Stimulated activated CD8-positive, alpha-beta memory T cell treated with anti-CD3 and anti-CD28 coated beads, Interleukin-12 subunit alpha, Interleukin-12 subunit beta, amount 100 ng/mL, for 24 hours (primary cell): ENCODE measurements around the gene SEMA3D.

ENCODE experiments used
- DNase-seq: peaks from one replicate; pipeline ENCODE4 v3.0.0-alpha.2; 2020; ENCODE audit errors: extremely low read depth

SEMA3D gene

DNA sequence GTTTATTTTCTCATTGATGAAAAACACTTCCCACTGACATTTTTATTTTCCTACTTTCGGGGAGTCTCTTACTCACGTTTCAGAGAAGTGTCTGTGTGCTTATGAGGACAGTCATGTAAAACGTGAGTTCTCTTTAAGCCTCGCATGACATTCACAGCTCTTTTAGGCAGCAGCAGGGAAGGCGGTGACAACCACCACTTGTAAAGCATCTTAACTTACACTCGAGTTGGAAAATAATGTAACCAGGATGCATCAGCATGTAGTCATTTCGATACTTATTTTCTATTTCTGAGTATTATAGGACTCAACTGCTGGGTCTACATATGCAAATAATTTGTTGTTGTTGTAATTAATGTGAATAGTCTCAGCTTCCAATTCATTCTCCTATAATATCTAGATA lies 153.6 kb downstream of the SEMA3D start:
- DNase-seq: no peak

DNA sequence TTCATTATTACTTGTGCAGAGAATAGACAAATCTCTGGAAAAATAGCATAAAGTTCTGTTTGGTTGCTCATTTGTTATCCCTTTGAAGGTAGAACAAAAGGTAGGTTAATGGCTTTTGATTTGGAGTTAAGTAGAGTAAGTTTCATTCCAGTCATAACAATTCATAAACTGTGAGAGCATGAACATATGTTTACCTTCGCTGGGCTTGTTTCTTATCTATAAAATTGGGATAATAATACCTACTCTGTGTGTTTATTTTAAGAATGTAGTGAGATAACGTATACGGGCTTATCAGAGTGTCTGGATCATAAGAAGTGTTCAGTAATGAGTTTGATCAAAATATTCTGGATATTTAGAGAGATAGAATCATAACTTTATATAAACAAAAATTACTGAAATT lies 155.4 kb downstream of the SEMA3D start:
- no peak for DNase-seq

DNA sequence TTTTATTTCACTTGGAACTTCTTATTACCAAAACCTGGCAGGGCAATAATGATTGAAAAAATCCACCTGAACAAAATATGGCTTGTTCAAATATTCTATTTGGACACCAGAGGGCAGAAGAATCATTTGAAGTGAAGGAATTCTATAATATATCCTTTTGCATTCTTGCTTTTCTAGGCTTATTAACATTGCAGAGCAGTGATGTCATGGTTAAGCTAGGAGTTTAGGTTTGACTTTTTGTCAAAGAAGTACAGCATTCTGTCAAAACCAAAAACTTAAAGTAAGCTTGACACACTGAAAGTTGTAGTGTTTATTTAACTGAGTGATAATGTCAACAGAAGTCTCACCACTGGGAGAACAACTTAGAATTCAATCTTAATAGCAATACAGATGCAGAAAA lies 156.0 kb downstream of the SEMA3D start:
- DNase-seq: no peak

DNA sequence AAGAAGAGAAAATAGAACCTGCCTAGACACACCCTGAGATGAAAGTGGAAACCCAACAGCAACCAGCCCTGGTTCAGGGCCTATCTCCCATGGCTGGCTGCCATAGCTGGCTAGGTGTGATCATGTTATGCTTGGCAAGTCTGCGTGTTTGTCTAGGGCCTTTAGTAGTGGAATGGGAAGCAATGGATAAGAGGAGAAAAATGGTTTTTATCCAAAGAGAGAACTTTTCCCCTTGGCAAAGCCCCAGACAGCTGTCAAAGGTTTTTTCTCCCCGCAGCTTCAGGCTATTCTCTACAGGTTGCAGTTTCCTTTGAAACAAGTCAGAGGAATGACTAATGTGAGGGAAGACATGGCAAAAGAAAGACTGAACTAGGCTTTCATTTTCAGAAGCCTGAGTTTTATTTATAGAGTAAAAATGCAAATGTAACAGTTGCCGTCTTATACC lies 161.5 kb downstream of the SEMA3D start:
- DNase-seq: no peak

DNA sequence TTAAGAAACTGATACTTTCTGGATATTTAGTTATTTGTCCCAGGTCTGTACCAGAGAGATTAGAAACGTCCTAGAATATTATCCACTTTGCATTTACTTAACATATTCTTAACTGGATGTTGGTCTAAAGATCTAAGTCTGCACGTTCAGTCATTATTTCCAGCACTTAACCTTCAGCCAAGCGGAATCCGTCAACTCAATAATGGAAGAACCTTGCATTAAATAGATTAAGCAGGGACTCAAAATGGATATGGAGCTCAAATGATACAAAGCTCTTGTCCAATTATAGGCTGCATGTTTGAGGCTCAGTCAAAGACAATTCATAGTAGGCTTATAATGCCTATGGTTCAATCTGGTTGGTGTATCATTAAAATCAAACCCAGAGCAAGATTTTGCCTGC lies 162.9 kb downstream of the SEMA3D start:
- no peak for DNase-seq

DNA sequence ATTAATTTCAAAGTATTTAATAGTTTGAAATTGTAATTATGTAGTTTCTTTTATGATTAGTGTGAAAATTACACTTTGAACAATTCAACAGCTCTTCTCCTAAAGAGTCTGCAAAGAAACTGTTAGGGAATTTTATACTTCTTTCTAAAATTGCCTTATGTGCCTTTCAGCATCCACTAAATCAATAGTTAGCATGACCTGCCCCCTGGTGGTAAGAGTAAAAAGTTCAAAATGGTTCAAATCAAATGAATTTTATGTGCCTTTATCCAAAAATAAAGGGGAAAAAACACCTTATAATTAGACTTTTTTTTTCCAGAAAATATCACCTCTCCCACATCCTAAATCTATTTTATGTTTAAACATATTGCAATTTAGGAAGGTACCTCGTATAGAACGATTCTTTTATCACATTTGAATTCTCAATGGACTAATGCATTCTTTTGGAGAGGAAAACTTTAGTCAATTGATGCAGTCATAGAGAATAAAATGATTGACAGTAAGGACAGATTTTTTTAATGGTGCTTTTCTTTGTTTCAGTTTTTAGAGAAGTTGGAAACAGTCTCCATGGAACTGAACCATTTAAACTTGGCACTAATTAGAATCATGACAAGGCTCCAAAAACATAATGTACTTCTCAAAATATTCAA lies 163.7 kb downstream of the SEMA3D start:
- no peak for DNase-seq

DNA sequence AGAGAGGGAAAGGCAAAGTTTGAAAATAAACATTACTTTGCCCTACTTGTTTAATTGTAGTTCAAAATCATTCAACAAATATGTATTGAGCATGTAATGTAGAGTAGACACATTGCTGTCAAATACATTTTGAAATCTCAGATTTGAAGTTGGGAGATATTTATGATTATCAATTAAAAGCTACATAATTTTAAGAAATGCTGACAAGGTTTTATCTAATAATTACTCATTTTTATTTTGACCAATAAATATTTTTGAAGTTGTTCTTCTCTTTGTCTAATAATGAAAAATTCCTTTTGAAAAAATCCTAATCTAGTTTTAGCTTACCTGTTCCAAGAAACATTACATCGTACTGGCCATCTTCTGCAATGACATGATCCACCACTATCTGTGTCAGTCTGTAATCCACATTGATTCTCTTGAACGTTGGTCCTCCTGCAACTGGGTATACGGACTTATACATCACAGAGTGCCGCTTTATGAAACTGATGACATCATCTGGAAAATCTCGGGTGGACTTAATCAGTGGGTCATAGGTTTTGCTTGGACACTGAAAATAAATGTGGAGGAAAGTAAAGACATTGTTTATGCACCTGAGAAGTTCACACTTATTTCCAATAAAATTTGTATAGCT lies 164.7 kb downstream of the SEMA3D start:
- DNase-seq: no peak

DNA sequence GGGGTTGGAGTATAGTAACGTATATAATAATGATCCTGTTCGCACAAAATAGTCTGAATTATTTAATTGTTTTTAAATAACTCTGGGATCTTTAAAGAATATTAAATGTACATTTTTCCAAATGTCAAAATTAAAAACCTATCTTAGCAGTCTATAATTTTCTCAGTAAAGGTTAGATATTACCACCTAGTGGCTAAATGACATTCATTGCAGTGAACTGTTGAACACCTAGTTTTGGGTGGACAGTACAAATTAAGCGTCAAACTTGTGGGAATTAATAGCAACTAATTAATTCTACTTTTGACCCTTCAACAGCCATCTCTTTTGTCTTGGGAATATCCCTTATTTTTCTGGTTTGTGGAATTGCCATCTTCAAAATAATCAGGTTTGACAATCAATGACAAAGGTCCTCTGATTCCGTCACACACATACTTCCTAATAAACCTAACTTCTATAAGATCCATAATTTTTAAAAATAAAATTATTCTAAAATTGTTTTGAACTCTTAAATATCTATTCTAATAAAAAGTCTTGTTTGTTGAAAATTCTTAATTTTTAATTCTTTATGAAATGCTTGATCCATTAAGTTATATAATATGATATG lies 165.7 kb downstream of the SEMA3D start:
- no peak for DNase-seq

DNA sequence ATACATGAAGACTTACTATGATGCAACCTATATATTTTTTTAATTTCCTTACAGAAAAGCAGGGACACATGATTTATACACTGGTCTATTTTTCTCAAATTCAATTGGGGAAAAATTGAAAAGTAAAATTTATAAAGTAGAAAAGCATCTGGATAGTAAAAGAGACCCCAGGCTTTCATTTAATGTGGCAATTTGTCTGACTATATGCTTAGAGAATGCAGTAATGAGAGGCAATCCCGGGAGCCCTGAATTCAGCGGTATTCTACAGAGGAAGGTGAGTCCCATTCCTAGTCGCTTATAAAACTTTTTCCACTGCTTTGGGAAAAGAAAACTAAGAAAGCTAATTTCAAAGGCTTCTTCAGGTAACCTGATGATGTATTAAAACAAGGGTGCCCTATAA lies 167.1 kb downstream of the SEMA3D start:
- DNase-seq: no peak

DNA sequence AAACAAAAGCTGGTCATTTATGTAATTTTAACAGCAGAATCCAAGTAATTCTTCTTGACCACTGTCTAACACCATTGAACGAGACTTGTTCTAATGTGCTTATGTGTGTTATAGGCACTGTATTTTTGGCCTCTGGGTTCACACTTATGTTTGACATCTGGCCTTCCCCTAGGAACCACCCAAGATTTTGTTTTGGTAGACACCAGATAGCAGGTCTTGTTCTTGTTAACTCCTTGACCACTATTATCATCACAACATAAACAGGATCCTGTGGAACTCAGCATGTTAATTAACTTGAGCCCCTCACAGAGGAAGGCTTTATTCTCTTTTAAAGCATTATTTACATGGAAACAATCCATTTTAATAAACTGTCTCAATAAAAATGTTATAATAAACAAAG lies 167.7 kb downstream of the SEMA3D start:
- DNase-seq: no peak

DNA sequence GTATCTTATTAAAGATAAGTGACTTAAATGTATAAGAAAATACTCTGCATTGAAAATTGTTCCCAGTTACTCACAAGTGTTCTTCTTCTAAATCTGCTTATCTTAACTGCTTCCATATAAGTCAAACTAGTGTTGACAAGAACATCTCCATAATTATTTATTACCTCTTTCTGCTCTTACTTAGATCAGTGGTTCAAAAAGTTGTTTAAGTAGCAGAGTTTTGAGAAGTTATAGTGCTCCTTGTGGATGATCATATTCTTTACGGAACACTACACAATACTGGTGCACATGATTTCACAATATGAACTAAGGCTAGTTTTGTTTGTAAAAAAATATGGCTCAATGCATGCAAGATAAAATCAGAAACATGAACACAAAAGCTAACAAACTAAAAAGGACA lies 168.4 kb downstream of the SEMA3D start:
- DNase-seq: no peak

DNA sequence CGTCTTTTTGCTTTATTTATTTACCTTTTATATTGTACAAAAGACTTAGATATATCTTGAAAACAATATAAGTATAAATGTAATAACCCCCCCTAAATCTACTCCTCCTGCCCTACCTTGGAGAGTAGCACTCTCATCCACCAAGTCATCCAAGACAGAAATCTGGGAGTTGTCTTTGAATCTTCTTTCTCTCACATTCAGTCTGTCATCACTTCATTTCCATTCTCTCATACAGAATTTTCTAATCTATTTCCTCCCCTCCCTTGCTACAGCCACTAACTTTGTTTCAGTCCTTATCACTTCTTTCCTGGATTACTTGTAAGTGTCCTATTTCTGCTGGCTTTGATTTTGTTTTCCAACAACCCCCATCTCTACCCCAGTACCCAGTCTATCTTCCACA lies 170.6 kb downstream of the SEMA3D start:
- DNase-seq: no peak

DNA sequence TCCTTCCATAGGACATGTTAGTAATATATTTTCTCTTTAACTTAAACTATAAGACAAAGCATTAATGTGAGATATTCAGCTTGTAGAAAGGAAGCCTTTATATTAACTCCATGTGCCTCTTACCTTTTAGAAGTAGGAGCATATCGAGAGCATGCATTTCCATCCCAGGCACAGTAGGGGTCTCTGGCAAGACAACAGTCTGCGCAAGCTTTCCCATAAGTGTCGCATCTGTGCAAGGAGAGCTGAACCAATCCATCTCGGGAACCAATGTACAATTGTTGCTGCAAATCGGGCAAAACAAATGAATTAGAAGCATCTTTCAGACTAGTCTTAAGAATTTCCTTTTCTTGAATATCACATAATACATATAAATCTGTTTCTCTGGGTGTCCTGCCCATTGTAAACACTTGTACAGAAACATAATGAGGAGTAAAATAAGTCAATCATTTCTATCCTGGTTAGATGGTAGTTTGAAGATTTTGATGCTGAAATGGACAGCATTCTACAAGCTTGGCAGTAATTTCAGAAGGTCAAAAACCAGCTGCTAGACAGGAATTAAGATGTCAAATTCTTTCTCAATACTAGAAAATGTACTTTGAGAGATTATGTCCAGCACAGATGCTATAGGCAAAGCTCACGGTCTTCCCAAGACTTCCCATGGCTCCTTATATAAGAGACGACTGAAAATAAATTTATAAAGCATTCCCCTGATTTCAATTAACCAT lies 171.8 kb downstream of the SEMA3D start:
- DNase-seq: no peak

DNA sequence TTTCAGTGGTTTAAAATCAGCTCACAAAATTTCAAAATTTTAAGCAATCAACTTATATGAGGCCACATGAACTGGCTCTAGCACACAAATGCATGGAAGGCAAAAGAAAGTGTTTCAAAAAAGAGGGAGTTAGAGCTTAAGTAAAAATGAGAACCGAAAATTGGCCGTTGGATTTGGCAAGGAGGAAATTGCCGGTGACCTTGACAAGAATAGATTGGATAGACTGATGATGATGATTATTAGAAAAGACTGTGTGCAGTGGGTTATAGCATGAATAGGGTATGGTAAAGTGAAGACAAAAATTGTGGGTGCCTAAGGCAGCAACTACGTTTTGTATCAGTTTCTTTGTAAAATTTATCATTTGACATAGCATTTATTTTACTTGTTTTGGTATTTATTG lies 175.7 kb downstream of the SEMA3D start:
- DNase-seq: no peak

DNA sequence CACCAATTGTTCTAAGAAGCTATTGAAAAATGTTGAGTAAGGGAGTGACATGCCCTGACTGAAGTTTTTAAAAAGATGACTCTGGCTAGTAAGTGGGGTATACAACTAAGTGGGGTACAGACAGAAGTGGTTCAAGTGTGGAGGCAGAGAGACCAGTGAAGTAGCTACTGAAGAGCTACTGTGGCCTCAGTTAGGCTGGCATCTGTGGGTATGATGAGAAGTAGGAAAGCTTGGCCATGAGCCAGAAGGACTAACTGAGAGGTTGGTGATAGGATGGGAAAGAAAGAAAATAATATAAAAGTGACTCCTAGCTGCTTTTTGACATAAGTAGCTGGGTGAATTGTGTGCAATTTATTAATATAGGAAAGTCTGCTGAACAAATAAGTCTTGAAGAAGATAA lies 176.6 kb downstream of the SEMA3D start:
- DNase-seq: no peak

DNA sequence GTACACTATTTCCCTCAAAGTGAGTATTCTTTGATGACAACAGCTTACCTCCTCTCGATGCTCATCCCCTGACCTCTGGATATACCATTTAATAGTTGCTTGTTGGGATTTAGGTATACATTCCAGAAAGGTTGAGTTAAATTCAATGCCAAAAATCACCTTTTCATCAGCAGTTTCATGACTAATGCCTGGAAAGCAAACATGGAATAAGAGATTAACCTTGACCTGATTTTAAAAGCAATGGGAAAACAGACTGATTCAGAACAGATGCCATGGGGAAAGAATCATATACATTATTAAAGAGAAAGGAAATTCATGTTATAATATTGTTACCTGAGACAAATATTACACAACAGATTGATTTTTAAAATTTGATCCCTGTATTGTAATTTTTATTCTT lies 180.1 kb downstream of the SEMA3D start:
- no peak for DNase-seq

DNA sequence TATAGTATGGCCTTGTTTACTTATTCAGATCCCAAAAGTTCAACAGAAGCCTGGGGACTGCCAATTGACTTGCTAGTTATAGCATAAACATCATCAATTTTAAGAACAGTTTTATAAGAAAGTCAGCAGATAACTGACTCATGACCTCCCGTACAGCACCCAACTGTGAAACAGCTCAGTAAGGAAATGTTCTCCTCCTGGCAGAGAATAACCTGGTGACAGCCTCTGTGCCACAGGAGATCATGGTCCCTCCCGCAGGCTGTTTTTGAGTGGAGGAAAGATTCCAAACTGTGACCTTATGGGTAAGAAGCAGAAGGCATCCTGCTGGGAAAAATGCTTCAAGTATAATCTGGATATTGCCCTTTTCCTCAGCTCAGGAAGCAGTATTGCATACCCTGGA lies 182.5 kb downstream of the SEMA3D start:
- DNase-seq: no peak

DNA sequence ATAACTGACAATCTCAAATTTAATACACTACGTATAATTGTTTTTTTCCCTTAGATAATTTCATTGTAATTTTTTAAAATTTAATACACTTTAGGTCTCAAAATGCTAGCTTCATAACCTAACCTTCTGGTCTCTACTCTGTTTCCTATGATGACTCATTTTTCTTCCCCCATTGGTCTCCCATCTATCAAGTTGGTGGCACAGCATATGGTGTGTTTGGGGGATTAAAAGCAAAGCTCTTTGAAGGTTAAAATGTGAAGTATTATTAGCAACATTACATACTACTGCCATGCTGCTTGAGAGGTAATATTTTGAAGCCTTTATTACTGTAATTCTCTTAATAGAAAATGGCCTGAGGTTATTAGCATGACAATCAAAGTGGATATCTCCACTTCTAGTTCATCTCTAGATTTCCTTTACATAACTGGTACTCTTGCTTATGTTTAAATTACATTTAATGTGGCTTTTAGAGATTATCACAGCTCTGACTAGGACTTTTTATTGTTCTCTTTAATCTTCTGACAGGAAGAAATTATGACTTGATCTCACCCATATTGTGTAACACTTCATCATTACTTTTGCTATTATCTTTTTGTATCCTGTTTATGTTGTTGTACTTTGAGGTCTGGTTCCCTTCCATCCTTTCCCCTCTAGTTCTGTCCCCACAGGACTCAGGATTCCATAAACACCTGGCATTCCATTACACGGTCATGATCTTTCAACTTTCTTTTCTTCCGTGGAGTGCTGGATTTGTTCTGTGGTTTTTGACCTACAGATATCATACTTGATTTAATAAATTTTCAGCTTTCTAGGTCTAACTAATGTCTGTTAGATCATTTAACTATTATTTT lies 185.1 kb downstream of the SEMA3D start:
- no peak for DNase-seq

DNA sequence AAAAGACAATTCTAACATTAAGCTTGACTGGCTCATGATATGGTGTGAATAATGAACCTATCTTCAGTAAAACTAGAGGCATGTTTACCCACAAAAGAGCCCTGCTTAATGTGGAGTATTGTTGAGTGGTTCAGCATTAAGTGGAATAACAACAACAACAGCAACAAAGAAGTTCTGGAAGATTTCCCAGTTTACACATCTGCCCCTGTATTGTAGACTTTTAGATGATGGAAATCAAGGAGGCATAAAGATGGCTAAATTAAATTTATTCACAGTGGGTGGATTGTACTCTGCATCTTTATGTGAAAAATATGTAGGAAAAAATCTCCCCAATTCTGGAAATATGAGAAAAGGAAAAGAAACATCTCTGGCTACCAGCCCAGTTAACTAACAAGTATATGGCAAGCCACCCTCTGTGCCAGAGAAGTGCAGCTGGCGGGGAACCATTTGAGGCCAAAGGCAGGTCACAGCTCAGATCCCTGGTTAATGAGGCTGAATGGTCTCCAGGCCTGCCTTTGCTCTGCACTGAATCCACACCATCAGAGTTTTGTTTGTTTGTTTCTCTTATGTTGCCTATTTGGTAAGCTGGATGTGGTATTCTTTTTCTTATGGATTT lies 186.0 kb downstream of the SEMA3D start:
- no peak for DNase-seq

DNA sequence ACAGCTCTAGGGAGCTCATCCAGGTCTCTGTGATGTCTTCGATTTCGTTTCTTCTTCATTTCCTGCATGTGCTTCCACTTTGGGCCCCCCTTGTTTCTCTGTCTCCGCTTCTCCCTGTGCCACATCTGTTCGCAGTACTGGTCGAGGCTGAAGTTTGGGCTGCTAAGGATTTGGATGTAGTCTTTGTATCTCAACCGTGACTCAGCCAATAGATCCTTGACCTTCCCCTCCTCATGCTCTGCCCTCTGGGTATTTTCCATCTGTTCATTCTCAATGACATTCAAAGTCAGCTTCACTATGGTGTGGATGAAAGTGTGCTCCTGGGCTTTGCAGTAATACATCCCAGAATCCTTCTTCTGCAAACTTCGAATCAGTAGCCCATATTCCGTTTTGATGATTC lies 187.4 kb downstream of the SEMA3D start:
- DNase-seq: no peak

DNA sequence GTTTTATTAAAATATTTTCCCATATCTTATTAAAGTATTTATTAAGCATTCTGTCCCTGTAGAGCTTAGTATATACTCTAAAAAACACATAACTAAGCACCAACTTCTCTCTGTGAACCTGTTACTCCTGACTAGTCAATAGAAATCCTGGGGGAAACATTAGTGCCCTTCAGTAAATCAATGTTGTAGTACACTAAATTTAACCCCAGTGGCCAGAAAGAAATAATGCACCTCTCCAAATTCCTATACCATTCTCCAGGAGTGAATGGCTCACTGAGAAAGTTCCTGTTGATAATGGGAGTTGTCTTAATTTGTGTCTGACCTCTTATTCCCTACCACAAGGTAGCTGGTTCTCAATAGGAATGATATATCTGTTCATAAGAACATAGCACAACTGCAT lies 188.2 kb downstream of the SEMA3D start:
- DNase-seq: no peak

DNA sequence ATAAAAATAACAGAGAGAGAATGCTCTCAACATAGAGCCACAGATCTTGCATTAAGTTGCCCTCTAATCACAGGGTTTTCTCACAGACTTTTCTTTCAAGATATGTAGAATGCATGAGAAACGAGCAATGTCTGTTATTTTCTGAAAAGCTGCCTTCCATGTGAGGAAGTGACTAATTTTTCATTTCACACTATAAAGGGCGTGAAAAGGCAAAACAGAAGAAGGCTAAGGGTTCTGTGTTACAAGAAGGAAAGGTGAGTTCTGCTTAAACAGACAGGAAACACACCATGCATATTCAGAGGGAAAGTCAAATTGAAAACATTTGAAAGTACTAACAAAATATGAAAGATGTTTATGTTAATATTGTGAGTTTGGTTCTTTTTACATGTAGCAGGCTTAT lies 189.2 kb downstream of the SEMA3D start:
- no peak for DNase-seq
